Thyroid gland (tissue), 4 donors: ENCODE data around the gene OR13C4. TPM values are rescaled to one million over a fixed set of nuclear protein-coding genes. Genes with fewer than 3 reads are reported as not detected.

Experiments used
- DNase-seq, 2 donors: peaks; one replicate each; pipeline ENCODE4 v3.0.0-alpha.2; 2019
- H3K27ac ChIP-seq, 3 donors: fragments of 200-600 bp; sonication (generic); 1 replicate in 2 of 3; 2 replicates in 1 of 3; pipeline ENCODE4 v1.5.1; 2016 to 2019; ENCODE audit warnings: mild to moderate bottlenecking in 1 of 3, moderate library complexity in 1 of 3
- H3K27me3 ChIP-seq: fragments of 200-600 bp; sonication (generic); one replicate; pipeline ENCODE4 v1.5.1; 2019
- H3K36me3 ChIP-seq, 2 donors: fragments of 200-600 bp; sonication (generic); one replicate each; pipeline ENCODE4 v1.5.1; 2016 to 2019
- H3K4me1 ChIP-seq, 2 donors: fragments of 200-600 bp; sonication (generic); one replicate each; pipeline ENCODE4 v1.5.1; 2017 to 2019
- H3K4me3 ChIP-seq, 3 donors: fragments of 200-600 bp; sonication (generic); replicated peaks in 1 of 3; 1 replicate in 2 of 3; 2 replicates in 1 of 3; pipeline ENCODE4 v1.5.1; 2016; ENCODE audit warnings: mild to moderate bottlenecking in 1 of 3
- H3K9me3 ChIP-seq: fragments of 200-600 bp; sonication (generic); one replicate; pipeline ENCODE4 v1.5.1; 2017
- POLR2A ChIP-seq, 2 donors: fragments of 450-650 bp; IDR thresholded peaks; one replicate each; pipeline ENCODE4 v1.6.1; 2017; ENCODE audit warnings: antibody characterized with exemption in 2 of 2, mild to moderate bottlenecking in 2 of 2, moderate library complexity in 1 of 2
- WGBS, 2 donors: methylation state at CpG; one replicate each; pipeline ENCODE4 v1.1.5; 2017; 5-methylcytosine and 5-hydroxymethylcytosine counted together
- intact Hi-C: fragments of 100-400 bp; cut with DNase I; formaldehyde crosslinking; loops from one replicate; pipeline ENCODE4 v1.15.1; 2023
- total RNA-seq, 4 donors: library from RNA; depleted of rRNA; stranded (reverse); fragments of >200 nt; gene quantifications; one replicate each; pipeline ENCODE4 v1.2.3, GENCODE V29; 2016
- TF ChIP-seq, protein P1 (sequence below), 6 experiments: fragments of 200-600 bp in 3 of 6; fragments of 450-650 bp in 3 of 6; sonication (generic) in 3 of 6; IDR thresholded peaks; one replicate each; pipeline ENCODE4 v1.5.1; 2016 to 2019; ENCODE audit warnings: antibody characterized with exemption in 6 of 6, mild to moderate bottlenecking in 2 of 6, inconsistent platforms in 1 of 6, moderate library complexity in 1 of 6

OR13C4 gene
- total RNA-seq, 4 donors from 2014 or later: 0.56 to 0.68 TPM; not detected in 2

DNA sequence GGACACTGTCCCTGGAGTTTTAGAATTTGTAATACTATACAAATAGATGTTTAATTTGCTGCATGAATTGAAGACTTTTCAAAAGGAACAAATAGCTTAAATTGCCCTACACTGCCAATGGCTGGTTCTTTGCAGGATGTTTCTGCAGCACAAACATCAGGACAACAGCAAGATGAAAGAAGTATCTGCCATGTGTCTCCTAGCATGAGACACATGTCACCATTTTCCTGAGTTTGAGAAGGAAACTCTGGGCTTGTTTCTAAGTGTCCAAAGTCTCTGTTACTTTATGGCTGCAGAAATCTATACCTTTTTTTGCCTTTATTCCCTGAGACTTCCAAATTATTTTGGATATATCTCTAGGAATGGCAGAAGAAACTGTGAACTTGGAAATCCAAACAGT lies 23.6 kb downstream of the OR13C4 start:
- Histone ChIP-seq H3K4me3 (no peak overlapping the region), H3K36me3 (no peaks in the 10 kb centered on the region), H3K9me3 (no peaks in the 10 kb centered on the region), H3K27ac (no peak overlapping the region), H3K4me1 (no peaks in the 10 kb centered on the region), H3K27me3 (no peaks in the 10 kb centered on the region)
- no peak for DNase-seq
- intact Hi-C loops: no loop called here
- TF ChIP-seq POLR2A (IDR thresholded peaks at IDR 0.05): no peak
- TF ChIP-seq, protein P1, sequence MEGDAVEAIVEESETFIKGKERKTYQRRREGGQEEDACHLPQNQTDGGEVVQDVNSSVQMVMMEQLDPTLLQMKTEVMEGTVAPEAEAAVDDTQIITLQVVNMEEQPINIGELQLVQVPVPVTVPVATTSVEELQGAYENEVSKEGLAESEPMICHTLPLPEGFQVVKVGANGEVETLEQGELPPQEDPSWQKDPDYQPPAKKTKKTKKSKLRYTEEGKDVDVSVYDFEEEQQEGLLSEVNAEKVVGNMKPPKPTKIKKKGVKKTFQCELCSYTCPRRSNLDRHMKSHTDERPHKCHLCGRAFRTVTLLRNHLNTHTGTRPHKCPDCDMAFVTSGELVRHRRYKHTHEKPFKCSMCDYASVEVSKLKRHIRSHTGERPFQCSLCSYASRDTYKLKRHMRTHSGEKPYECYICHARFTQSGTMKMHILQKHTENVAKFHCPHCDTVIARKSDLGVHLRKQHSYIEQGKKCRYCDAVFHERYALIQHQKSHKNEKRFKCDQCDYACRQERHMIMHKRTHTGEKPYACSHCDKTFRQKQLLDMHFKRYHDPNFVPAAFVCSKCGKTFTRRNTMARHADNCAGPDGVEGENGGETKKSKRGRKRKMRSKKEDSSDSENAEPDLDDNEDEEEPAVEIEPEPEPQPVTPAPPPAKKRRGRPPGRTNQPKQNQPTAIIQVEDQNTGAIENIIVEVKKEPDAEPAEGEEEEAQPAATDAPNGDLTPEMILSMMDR (IDR thresholded peaks at IDR 0.05): no peak

- no peak overlapping the region for H3K27ac ChIP-seq
- intact Hi-C loops: no loop called here
- H3K9me3 ChIP-seq: no peaks in the 10 kb centered on the region
- DNase-seq: no peak
- no peaks in the 10 kb centered on the region for H3K4me1 ChIP-seq
- H3K36me3 ChIP-seq: no peaks in the 10 kb centered on the region
- H3K4me3 ChIP-seq: no peak overlapping the region
- TF ChIP-seq POLR2A (IDR thresholded peaks at IDR 0.05): no peak
- TF ChIP-seq, protein P1 (IDR thresholded peaks at IDR 0.05): no peak
- WGBS, 2 donors: 30% methylated on average over 3 of the region's 3 CpGs
- no peaks in the 10 kb centered on the region for H3K27me3 ChIP-seq
Measured at GRCh38 chr9:104494808-104495207, 32.2 kb downstream of the OR13C4 start.

- Histone ChIP-seq H3K27me3 (no peaks in the 10 kb centered on the region), H3K36me3 (no peaks in the 10 kb centered on the region), H3K9me3 (no peaks in the 10 kb centered on the region), H3K27ac (no peak overlapping the region), H3K4me3 (no peak overlapping the region), H3K4me1 (no peaks in the 10 kb centered on the region)
- WGBS, 2 donors: 93 to 95% methylated on average over 2 of the region's 2 CpGs
- intact Hi-C loops: no loop called here
- TF ChIP-seq, protein P1 (IDR thresholded peaks at IDR 0.05): no peak
- no peak for TF ChIP-seq POLR2A (IDR thresholded peaks at IDR 0.05)
- DNase-seq: no peak
Measured at GRCh38 chr9:104485014-104485413, 42.0 kb downstream of the OR13C4 start.

- H3K36me3 ChIP-seq: no peaks in the 10 kb centered on the region
- H3K27ac ChIP-seq: no peak overlapping the region
- no peaks in the 10 kb centered on the region for H3K9me3 ChIP-seq
- TF ChIP-seq, protein P1 (IDR thresholded peaks at IDR 0.05): no peak
- TF ChIP-seq POLR2A (IDR thresholded peaks at IDR 0.05): no peak
- no peaks in the 10 kb centered on the region for H3K4me1 ChIP-seq
- no peaks in the 10 kb centered on the region for H3K27me3 ChIP-seq
- H3K4me3 ChIP-seq: no peak overlapping the region
- WGBS, 2 donors: 76 to 79% methylated on average over 5 of the region's 5 CpGs
- no peak for DNase-seq
- intact Hi-C loops: no loop called here
Measured at GRCh38 chr9:104482921-104483570, 44.0 kb downstream of the OR13C4 start.

Other genes with a start within 250 kb of the OR13C4 start
- not detected for gene OR13F1, start 22.9 kb downstream of the OR13C4 start, total RNA-seq
- under 1 TPM in 1 of 4 donors, not detected in 3; 0.40 TPM for gene OR13C3, start 9.6 kb upstream of the OR13C4 start, total RNA-seq
- not detected for gene OR13C8, start 42.0 kb upstream of the OR13C4 start, total RNA-seq
- not detected for gene OR13C5, start 72.2 kb upstream of the OR13C4 start, total RNA-seq
- 1 to 10 TPM in 1 of 4 donors, not detected in 3; 2.4 TPM for gene OR13C2, start 78.4 kb upstream of the OR13C4 start, total RNA-seq
- not detected for gene OR13C9, start 91.0 kb upstream of the OR13C4 start, total RNA-seq
- gene OR13D1, start 167.3 kb upstream of the OR13C4 start, total RNA-seq: not detected
- 10 to 100 TPM; 23.9 to 38.2 (median 28.8) TPM for gene NIPSNAP3A, start 220.5 kb upstream of the OR13C4 start, total RNA-seq
- gene NIPSNAP3B, start 236.9 kb upstream of the OR13C4 start, total RNA-seq: 1 to 10 TPM; 2.4 to 5.2 (median 4.7) TPM